NOMO-1 treated with dmso at 0.1 percent for 144 hours (cell line): Measurements from ENCODE around the gene CRYZ.
"Not testable (repeated sequence)": the region's sequence is repeated elsewhere in the genome, so short reads cannot be mapped to it uniquely, and the experiment has no call there.

Experiments
- DNase-seq: peaks from one replicate; lab custom pipeline; 2025; ENCODE audit not compliant: unreplicated experiment; lab: John Stamatoyannopoulos, UW

CRYZ gene

GRCh38 chr1:74732960-74733603, at the start of gene CRYZ, which contains the start of gene TYW3:
Gene CRYZ, minus strand, starts transcription at chr1:74733050. Its CDS starts 8,229 bp downstream, at chr1:74724821.
Gene TYW3, plus strand, starts transcription at chr1:74733152. Its CDS starts 93 bp downstream, at chr1:74733245.
- peak; percentile 89 for DNase-seq

GRCh38 chr1:74780594-74780993, 47.7 kb upstream of the CRYZ start:
- no peak for DNase-seq

- no peak for DNase-seq
Measured at GRCh38 chr1:74779750-74780149, 46.9 kb upstream of the CRYZ start.

GRCh38 chr1:74777525-74777924, 44.7 kb upstream of the CRYZ start:
- no peak for DNase-seq

- no peak for DNase-seq
Measured at GRCh38 chr1:74775735-74776134, 42.9 kb upstream of the CRYZ start.

GRCh38 chr1:74773582-74773981, 40.7 kb upstream of the CRYZ start:
- no peak for DNase-seq

GRCh38 chr1:74772945-74773344, 40.1 kb upstream of the CRYZ start:
- no peak for DNase-seq

- no peak for DNase-seq
Measured at GRCh38 chr1:74771913-74772515, 39.2 kb upstream of the CRYZ start.

- no peak for DNase-seq
Measured at GRCh38 chr1:74767490-74767889, 34.6 kb upstream of the CRYZ start.

- DNase-seq = no peak
Measured at GRCh38 chr1:74766579-74766978, 33.7 kb upstream of the CRYZ start.

GRCh38 chr1:74763807-74764206, 31.0 kb upstream of the CRYZ start:
- no peak for DNase-seq

GRCh38 chr1:74756650-74757049, 23.8 kb upstream of the CRYZ start:
- not testable (repeated sequence) for DNase-seq

- no peak for DNase-seq
Measured at GRCh38 chr1:74755475-74755874, 22.6 kb upstream of the CRYZ start.

- no peak for DNase-seq
Measured at GRCh38 chr1:74753104-74753503, 20.3 kb upstream of the CRYZ start.

- DNase-seq = no peak
Measured at GRCh38 chr1:74748960-74749359, 16.1 kb upstream of the CRYZ start.

GRCh38 chr1:74745247-74745646, 12.4 kb upstream of the CRYZ start:
- DNase-seq = not testable (repeated sequence)

- DNase-seq = not testable (repeated sequence)
Measured at GRCh38 chr1:74740307-74740980, 7.6 kb upstream of the CRYZ start.

GRCh38 chr1:74737333-74737732, 4.5 kb upstream of the CRYZ start:
- DNase-seq = no peak

- peak; percentile 52 for DNase-seq
Measured at GRCh38 chr1:74733604-74734484, 994 bp upstream of the CRYZ start.

GRCh38 chr1:74732071-74732946, 541 bp downstream of the CRYZ start:
- not testable (repeated sequence) for DNase-seq
